HG03432 (cell line): Measurements from ENCODE around the gene AHCTF1.
A peak's percentile ranks its signal among the peaks of the same experiment; 100 is the strongest.
"Not testable (repeated sequence)": the region's sequence is repeated elsewhere in the genome, so short reads cannot be mapped to it uniquely, and the experiment has no call there.

Experiments
- ATAC-seq: cut with Tn5 transposase; IDR thresholded peaks from one replicate; pipeline ENCODE4 v1.9.1; 2021; ENCODE audit warnings: mild to moderate bottlenecking, moderate library complexity; ENCODE audit not compliant: unreplicated experiment

Gene AHCTF1

DNA sequence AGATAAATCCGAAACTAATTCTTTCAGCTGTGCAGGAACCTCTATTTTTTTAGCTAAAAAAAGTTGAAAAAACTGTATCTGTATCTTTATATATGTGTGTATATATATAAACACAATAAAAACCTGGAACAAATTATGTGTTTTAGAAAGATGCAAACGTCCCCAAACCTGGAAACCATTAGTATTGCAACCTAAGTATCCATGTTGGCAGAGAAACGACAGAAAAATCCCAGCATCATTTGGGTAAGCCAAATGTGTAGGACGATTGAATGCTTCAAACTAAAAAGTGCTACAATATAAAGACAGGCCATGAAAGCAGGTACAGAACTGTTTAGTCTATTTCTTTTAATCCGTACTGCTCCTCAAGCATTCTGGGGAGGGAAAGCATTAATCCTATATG, 87.9 kb downstream of the AHCTF1 start:
- ATAC-seq, result no peak

DNA sequence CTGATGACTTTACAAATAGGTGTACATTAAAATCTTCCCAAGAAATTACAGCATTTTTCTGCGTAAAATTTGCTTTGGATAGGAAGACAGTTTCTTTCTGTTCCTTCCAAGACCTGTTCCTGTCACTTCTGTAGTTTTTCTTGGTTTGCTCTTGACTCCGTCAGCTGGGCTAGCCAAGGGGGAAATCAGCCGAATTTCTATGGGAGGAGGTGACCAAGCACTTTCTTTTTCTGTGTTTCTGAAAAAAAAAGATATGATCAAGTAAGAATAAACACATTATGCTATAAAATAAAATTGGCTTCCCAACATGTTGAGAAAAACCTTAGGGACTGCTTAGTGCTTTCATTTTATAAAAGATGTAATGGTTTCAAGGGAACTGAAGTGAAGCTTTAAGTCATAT, 91.0 kb downstream of the AHCTF1 start:
- ATAC-seq, result not testable (repeated sequence)

DNA sequence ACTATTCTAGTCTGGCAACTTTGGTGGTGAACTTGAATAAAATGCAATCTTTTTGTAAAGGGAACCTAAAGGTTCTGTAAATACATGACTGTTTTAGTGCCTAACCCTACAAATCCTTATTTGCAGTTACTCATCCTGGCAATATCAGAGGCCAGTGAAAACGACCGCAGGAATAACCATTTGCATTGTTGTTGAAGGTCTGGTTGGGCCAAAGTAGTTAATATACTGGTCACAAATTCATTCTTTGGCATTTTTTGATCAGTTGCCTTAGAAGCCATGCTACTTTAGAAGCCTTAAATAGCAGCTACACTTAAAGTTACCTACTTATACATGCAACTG, 93.7 kb downstream of the AHCTF1 start:
- ATAC-seq, result no peak

DNA sequence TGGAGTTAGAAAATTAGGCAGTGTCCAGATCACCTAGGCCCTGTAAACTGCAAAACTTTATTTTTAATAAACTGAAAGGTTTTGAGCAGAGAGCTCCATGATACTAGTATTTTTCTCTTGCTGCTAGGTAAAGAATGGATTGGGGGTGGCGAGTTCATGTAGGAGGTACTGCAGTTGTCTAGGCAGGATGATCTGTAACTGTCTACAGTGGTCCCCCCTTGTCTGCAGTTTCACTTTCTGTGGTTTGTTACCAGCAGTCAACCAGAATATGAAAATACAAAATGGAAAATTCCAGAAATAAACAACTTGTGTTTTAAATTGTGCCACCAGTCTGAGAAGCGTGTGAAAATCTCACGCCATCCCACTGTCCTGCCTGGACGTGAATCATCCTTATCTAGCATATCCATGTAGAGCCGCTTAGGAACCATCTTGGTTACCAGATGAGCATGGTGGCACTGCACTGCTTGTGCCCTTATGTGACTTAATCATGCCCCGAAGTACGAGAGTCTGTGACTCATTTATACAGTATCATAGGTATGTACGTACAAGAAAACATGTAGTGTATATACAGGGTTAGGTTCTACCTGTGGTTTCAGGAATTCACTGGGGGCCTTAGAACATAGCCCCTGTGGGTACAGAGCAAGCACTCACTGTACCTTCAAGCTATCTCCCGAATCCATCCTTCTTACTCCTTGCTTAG, 94.2 kb downstream of the AHCTF1 start:
- no peak for ATAC-seq

DNA sequence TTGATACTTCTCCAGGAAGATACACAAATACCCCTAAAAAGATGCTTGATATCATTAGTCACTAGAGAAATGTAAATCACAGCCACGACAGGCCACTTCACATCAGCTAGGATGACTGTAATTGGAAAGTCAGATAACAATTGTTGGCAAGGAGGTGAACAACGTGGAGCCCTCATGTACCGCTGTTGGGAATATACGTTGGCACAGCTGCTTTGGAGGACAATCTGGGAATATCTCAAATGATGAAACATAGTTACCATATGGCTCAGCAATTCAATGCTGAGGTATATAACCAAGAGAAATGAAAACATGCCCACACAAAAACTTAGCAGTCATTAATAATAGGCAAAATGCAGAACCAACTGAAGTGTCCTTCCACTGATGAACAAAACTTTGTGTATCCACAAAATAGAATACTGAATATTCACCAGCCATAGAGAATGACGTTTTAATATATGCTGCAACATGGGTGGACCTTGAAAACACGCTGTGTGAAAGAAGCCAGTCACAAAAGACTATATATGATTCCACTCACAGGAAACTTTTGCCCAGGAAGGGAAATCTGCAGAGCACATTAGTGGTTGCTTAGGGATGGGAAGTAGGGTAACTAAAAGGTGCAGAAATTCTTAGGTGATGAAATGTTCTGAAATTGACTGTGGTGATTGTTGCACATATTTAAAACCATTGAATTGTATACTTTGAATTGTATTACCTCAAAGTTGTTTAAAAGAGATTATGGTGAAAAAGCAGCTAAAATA, 95.4 kb downstream of the AHCTF1 start:
- no peak for ATAC-seq

DNA sequence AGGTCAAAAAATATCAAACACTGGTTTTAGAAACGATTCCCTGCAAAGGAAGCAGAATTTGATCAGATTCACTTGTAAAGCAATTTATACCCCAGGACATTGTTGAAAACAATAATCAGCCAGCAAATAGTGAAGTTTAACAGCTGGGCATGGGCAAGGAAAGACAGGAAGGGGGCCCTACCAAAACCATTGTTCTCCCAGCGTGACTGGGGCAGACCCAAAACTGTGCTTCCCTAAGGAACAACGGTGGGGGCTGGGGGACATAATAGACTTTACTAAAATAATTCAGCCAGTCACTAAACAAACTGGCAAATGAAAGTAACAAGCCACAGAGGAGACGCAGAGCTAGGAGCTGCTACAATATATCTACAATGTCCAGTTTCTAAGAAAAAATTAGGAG, 100.2 kb downstream of the AHCTF1 start:
- ATAC-seq, result no peak

DNA sequence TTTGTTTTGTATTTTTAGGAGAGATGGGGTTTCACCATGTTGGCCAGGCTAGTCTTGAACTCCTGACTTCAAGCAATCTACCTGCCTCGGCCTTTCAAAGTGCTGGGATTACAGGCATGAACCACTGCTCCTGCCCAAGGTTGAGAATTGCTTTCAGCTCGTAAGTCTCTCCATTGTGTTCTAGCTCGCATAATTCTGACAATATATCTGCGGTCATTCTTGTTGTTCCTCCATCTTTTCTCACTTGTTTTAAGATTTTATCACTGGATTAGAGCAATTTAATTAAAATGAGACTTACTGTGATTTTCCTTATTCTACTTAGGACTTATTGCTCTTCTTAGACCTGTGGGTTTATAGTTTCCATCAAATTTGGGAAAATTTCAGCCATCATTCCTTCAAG, 102.9 kb downstream of the AHCTF1 start:
- ATAC-seq, result no peak

DNA sequence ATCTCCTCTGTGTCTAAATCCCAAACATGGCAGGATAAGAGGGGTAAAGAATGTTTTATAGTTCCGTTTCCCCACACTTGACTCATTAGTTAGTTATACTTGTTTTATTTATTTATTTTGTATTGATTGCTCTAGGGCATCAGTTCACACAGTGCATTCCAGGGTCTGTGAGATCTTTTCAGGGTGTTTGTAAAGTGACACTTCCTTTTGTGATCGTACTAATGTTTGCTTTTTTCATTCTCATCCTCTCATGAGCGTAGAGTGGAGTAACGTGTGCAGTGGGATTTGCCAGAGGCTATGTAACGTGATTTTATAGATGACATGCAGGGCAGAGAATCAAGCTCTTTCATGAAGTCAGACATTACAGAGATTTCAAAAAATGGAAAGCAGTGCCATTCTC, 104.4 kb downstream of the AHCTF1 start:
- no peak for ATAC-seq

DNA sequence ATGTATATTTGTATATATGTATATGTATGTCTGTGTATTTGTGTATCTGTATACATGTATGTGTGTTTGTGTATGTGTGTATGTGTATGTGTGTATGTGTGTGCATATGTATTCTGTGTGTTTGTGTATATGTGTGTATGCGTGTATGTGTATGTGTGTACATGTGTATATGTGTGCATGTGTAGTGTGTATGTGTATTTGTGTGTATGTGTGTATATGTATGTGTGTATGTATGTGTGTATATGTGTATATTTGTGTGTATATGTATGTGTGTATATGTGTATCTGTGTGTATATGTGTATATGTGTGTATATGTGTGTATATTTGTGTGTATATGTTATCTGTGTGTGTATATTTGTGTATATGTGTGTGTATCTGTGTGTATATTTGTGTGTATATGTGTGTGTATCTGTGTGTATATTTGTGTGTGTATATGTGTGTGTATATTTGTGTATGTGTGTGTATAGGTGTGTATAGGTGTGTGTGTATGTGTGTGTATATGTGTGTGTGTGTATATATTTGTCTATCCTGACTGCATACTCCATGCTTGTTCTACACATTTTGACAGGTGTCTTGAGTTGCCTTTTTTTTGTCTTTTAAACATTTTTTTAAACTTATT, 106.1 kb downstream of the AHCTF1 start:
- ATAC-seq, result no peak

DNA sequence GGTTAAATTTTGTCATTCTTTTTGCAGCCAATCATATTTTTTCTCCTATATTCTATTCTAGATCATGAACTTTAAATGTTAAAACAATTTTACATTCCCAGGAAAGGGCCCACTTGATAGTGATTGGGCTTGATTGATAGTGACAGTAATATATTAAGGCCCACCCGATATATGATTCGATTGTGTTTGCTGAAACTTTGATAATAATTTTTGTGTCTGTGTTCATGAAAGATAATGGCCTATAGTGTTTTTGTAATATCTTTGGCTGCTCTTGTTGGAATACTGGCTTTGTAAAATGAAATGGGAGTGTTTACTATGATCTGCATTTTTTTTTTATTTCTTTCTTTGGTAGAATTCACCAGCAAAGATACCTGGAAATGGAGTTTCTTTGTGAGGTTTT, 107.2 kb downstream of the AHCTF1 start:
- no peak for ATAC-seq

DNA sequence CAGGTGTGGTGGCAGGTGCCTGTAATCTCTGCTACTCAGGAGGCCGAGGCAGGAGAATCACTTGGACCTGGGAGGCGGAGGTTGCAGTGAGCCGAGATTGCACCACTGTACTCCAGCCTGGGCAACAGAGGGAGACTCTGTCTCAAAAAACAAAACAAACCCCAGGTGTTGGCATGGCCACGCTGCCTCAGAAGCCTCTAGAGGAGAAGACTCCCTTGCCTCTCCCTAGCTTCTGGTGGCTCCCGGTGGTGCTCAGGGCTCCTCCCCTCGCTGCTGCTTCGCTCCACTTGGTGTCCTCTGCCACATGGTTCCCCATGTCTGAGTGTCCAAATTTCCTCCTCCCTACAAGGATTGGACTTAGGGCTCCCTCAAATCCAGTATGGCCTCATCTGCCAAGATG, 109.6 kb downstream of the AHCTF1 start:
- ATAC-seq, result not testable (repeated sequence)

DNA sequence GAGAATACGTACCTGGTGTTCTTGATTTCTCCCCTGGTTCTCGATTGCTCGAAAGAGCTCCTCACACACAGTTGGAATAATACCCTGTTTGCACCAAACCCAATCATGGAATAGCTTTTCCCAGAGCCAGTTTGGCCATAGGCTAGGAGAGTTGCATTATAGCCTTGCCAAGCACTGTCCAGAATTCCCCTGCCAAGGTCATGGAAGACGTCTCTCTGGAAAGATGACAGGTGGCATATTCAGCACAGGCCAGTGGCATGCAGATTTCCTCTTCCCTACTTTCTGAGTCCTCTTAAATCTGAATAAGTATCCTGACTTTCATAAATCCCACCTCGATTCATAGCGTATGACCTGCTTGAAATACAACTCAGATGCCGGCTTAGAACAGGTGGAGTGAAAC, 111.1 kb downstream of the AHCTF1 start:
- ATAC-seq, result no peak

DNA sequence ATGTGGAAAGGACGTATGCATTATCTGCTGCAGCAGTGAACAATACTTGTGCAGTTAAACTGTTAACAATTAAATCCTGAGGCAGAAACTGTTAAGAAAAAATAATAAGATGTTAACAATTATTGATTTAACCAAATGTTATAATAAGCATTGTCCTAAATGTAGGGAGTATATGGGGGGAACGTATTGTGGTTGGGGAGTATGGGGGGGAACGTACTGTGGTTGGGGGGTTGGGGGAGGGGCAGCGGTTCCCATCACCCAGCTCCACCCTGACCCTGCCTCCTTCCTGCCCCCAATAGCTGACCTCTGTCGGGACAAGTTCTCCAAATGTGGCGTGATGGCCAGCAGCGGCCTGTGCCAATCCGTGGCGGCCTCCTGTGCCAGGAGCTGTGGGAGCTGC, 114.0 kb downstream of the AHCTF1 start:
- ATAC-seq, result not testable (repeated sequence)

DNA sequence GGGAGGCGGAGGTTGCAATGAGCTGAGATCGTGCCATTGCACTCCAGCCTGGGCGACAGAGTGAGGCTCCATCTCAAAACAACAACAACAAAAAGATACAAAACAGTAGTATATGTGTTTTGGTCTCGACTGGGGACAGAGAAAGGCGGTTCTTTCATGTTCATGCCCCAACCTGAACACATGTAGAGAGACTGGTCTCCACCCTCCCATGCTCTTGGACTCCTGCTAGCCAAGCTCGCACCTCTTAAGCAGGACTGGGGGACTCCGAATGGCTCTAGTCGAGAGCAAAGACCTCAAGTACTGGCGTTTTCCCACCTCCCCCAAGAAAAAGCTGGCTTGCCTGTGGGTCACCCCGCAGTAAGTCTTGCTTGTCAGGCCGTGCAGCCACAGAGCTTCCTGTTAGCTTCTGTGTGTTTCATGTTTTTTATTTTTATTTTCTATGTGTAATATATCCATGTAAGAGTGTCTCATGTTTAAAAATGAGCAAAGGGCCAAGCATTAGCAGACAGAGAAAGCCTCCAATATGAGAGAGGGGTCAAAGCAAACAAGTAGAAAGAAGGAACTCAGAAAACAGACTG, 116.0 kb downstream of the AHCTF1 start:
- ATAC-seq, result peak; percentile 94

DNA sequence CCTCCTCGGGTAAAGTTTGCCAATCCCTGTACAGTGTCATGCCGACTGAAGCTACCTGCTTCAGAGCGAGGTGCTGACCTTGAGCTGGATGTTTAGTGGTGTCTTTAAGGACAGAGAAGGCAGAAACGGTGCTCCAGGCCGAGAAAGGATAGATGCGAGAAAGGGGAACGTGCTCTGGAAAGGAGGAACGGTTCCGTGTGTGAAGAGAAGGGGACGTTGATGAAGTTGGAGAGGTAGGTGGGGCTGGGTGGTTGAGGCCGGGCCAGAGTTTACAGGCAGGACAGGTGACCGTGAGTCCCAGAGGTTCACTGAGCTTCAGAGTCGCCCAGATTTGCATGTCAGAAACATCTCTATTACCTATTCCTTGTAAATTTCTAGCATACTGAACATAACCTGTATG, 116.9 kb downstream of the AHCTF1 start:
- ATAC-seq, result no peak

DNA sequence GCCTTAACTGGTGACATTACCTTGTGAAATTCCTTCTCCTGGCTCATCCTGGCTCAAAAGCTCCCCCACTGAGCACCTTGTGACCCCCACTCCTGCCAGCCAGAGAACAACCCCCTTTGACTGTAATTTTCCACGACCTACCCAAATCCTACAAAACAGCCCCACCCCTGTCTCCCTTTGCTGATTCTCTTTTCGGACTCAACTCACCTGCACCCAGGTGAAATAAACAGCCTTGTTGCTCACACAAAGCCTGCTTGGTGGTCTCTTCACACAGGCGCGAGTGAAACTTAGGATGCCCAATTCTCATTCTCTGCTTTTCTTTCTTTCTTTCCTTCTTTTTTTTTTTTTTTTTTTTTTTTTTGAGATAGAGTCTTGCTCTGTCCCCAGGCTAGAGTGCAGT, 118.4 kb downstream of the AHCTF1 start:
- ATAC-seq, result not testable (repeated sequence)

DNA sequence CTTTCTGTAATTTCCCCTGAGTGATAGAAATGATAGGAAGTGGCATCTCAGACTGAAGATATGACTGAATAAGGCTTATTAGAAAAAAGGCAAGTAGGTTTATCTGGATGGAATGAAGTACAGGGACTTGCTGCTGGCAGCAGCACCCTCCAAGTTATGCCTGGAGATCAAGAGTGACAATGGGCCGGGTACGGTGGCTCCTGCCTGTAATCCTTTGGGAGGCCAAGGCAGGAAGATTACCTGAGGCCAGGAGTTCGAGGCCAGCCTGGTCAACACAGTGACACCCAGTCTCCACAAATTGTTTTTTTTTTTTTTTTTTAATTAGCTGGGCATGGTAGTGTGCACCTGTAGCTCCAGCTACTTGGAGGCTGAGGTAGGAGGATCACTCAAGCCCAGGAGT, 119.8 kb downstream of the AHCTF1 start:
- no peak for ATAC-seq

DNA sequence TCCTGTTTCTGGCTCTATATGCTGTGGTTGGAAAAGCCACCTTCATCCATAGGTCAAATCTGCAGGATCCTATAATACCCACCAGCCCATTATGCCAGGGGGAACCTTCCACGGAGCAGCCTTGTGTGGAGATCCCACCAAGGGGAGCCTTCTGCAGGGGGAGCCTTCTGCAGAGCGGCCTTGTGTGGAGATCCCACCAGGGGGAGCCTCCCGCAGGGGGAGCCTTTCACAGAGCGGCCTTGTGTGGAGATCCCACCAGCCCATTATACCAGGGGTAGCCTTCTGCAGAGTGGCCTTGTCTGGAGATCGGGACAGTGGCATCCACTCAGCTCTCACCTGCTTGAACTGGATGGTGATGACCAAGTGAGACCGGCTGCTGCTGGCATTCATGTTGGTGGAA, 122.3 kb downstream of the AHCTF1 start:
- no peak for ATAC-seq

DNA sequence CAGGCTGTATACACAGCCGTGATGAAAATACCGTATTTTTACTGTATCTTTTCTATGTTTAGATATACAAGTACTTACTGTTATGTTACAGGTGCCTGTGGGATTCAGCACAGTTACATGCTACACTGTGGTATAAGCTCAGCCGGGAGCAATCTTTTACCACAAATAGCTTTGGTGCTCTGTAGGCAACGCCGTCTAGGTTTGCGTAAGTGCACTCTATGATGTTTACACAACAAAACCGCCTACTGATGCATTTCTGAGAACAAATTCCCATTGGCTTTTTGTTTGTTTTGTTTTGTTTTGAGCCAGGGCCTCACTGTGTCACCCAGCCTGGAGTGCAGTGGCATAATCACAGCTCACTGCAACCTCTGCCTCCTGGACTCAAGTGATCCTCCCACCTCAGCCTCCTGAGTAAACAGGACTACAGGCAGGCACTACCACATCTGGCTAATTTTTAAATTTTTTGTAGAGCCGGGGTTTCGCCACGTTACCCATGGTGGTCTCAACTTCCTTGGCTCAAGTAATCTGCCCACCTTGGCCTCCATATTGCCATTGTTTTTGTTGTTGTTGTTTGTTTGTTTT, 126.5 kb downstream of the AHCTF1 start:
- no peak for ATAC-seq

DNA sequence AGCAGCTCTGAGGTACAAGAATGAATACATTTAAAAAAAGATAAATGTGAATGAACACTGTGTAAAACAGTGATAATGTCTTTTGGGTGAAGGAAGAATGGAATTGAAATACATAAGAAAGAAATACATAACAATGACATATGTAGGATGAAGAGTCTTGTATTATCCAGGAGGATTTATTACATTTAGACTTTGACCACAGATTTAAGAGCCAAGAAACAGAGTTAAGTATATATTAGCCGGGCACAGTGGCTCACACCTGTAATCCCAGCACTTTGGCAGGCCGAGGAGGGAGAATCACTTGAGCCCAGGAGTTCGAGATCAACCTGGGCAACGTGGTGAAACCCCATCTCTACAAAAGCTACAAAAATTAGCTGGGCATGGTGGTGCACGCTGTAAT, 127.9 kb downstream of the AHCTF1 start:
- no peak for ATAC-seq

DNA sequence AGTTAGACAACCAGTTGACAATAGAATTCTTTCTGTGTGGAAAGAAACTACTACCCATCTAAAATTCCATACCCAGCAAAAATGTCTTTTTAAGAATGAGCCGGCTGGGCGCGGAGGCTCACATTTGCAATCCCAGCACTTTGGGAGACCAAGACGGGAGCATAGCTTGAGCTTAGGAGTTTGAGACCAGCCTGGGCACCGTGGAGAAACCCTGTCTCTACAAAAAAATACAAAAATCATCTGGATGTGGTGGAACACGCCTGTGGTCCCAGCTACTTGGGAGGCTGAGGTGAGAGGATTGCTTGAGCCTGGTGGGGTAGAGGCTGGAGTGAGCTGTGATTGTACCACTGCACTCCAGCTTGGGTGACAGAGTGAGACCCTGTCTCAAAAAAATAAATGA, 128.4 kb downstream of the AHCTF1 start:
- ATAC-seq, result no peak
